C4-2B (cell line): ENCODE results near the gene SVBP.

Experiments
- CTCF ChIP-seq: fragments of 450-650 bp; conservative IDR thresholded peaks from 2 replicates; pipeline ENCODE4 v1.5.1; 2017; ENCODE audit warnings: mild to moderate bottlenecking
- ZFX ChIP-seq: fragments of 450-650 bp; IDR thresholded peaks from 2 replicates; pipeline ENCODE4 v1.6.1; 2017

DNA sequence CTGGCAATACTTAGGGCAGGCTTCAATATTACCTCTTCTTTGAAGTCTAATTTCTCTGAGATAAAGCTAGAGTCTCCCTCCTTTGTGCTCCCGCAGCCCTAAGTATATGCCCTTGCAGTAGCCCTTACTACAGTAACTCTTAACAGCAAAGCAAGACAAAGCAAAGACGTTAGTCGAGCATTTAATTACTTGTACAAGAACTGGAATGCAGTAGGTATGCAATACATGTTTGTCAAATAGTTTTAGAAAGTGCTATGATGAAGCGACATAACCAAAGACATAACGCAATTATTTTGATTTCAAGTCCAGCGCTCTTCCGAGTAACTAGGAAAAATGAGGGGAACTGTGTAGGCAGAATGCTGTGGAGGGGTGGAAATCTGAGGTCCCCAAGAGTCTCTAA, 51.9 kb downstream of the SVBP start:
- TF ChIP-seq CTCF, result no peak
- no peak for TF ChIP-seq ZFX
